Measurements from ENCODE around the gene MVB12B.

GRCh38 chr9:126317513-126317912, 9.1 kb upstream of the MVB12B start:
- TF ChIP-seq SRF (IDR thresholded peaks at IDR 0.05; ENCODE audit: low read depth, low read length) (no peak), JUND (IDR thresholded peaks at IDR 0.05; ENCODE audit: low read length) (no peak), CREB1 (IDR thresholded peaks at IDR 0.05) (no peak), CTCF (IDR thresholded peaks at IDR 0.05; ENCODE audit: control extremely low read depth in 1 of 3, insufficient read depth in 1 of 3, low read depth in 1 of 3, low read length in 3 of 3) (peak; percentile 46 to 56 (median 47))
